Left cardiac atrium (tissue), 4 donors: ENCODE data around the gene UBR2. TPM values are rescaled to one million over a fixed set of nuclear protein-coding genes. Genes with fewer than 3 reads are reported as not detected.
A peak's percentile ranks its signal among the peaks of the same experiment; 100 is the strongest.
"Not testable (repeated sequence)": the region's sequence is repeated elsewhere in the genome, so short reads cannot be mapped to it uniquely, and the experiment has no call there.

Experiments used
- ATAC-seq, 2 donors: fragments of 200-7000 bp; cut with Tn5 transposase; one replicate each; pipeline ENCODE4 v1.9.1; 2020; ENCODE audit warnings: mild to moderate bottlenecking in 2 of 2, moderate library complexity in 2 of 2
- DNase-seq: peaks from one replicate; pipeline ENCODE4 v3.0.0-alpha.2; 2020
- intact Hi-C, 2 donors: fragments of 100-400 bp; cut with DNase I; formaldehyde crosslinking; loops; one replicate each; pipeline versions ENCODE4 v1.14.1 to v1.15.1; 2022 to 2023
- total RNA-seq, 2 donors: library from RNA; stranded (reverse); fragmentation: NEBNext Ultra II Directional; extraction: Animal tissue kit (Norgen Biotek cat#: 25700); gene quantifications; one replicate each; pipeline ENCODE4 v1.2.1, GENCODE V29; 2021
- donor health status: DM: no; HTN: yes; CAD: no.
- donor health status: DM: no; HTN: yes; CAD: no; lungs with severe emphysema.
- donor health status: DM: yes; HTN: yes; CAD: no.
- donor health status: Dilated cardiomyopathy.

The UBR2 gene
- total RNA-seq, 2 donors from 2014 or later = 26.8 to 27.4 TPM

- DNase-seq = no peak
- no peak for ATAC-seq
- intact Hi-C loops = no loop called here
Measured at GRCh38 chr6:42707595-42707994, 143.8 kb downstream of the UBR2 start.

GRCh38 chr6:42708096-42708495 is 144.3 kb downstream of the UBR2 start:
- ATAC-seq (no peak), DNase-seq (no peak)
- intact Hi-C loops = no loop called here

GRCh38 chr6:42709871-42710270 is 146.0 kb downstream of the UBR2 start:
- no peak for DNase-seq
- intact Hi-C loops = no loop called here
- no peak for ATAC-seq

- DNase-seq (no peak), ATAC-seq (peak in 1 of 2 donors; percentile 53)
- intact Hi-C loops = no loop called here
Measured at GRCh38 chr6:42710316-42710715, 146.5 kb downstream of the UBR2 start.

- ATAC-seq = no peak
- DNase-seq = no peak
- intact Hi-C loops = no loop called here
Measured at GRCh38 chr6:42711930-42712329, 148.1 kb downstream of the UBR2 start.

GRCh38 chr6:42714098-42714761 is 150.4 kb downstream of the UBR2 start:
- ATAC-seq (no peak), DNase-seq (no peak)

GRCh38 chr6:42715871-42716270 is 152.0 kb downstream of the UBR2 start:
- intact Hi-C loops = no loop called here
- no peak for DNase-seq

More at GRCh38 chr6:42714098-42714761, 150.4 kb downstream of the UBR2 start:
- intact Hi-C loops = no loop called here

GRCh38 chr6:42720739-42721138 is 156.9 kb downstream of the UBR2 start:
- intact Hi-C loops = loop anchor here in 1 of 2 donors (10.0 kb wide), 1 partner anchor 154 kb away; the partner anchor contains the start of gene RPL7L1
- no peak for ATAC-seq
- no peak for DNase-seq

More at GRCh38 chr6:42715871-42716270, 152.0 kb downstream of the UBR2 start:
- ATAC-seq = no peak

- intact Hi-C loops = loop anchor here in 1 of 2 donors (10.0 kb wide), 1 partner anchor 152 kb away; the partner anchor contains the start of gene RPL7L1
- ATAC-seq = no peak
- no peak for DNase-seq
Measured at GRCh38 chr6:42722497-42722896, 158.7 kb downstream of the UBR2 start, which contains the start of gene PRPH2. TSS of gene PRPH2 (minus strand) at chr6:42722597. CDS start at chr6:42722334, 263 bp downstream.

GRCh38 chr6:42724825-42725224 is 161.0 kb downstream of the UBR2 start:
- DNase-seq (no peak), ATAC-seq (no peak)
- intact Hi-C loops = loop anchor here in 1 of 2 donors (5.0 to 10.0 kb wide), 2 partner anchors 63 to 150 kb away; partner anchors contain the start of gene RPL7L1

GRCh38 chr6:42726026-42726425 is 162.2 kb downstream of the UBR2 start:
- DNase-seq (no peak), ATAC-seq (no peak)
- intact Hi-C loops = loop anchor here (1.0 to 10.0 kb wide), 3 partner anchors 64 to 149 kb away; partner anchors contain the start of gene RPL7L1 (in 1 of the 2)

GRCh38 chr6:42726485-42727086 is 162.8 kb downstream of the UBR2 start:
- ATAC-seq (peak; percentile 95 to 96), DNase-seq (peak; percentile 79)
- intact Hi-C loops = loop anchor here (1.0 to 10.0 kb wide), 3 partner anchors 64 to 148 kb away; partner anchors contain the start of gene RPL7L1 (in 1 of the 2)

GRCh38 chr6:42727087-42727611 is 163.3 kb downstream of the UBR2 start:
- ATAC-seq = peak; percentile 58 to 79
- DNase-seq = peak; percentile 55
- intact Hi-C loops = loop anchor here in 1 of 2 donors (5.0 to 10.0 kb wide), 2 partner anchors 65 to 148 kb away; partner anchors contain the start of gene RPL7L1

- ATAC-seq (peak in 1 of 2 donors; percentile 10), DNase-seq (peak; percentile 38)
- intact Hi-C loops = loop anchor here in 1 of 2 donors (5.0 to 10.0 kb wide), 2 partner anchors 65 to 147 kb away; partner anchors contain the start of gene RPL7L1
Measured at GRCh38 chr6:42727627-42728026, 163.8 kb downstream of the UBR2 start.

- DNase-seq (no peak), ATAC-seq (no peak)
- intact Hi-C loops = loop anchor here in 1 of 2 donors (5.0 to 10.0 kb wide), 2 partner anchors 67 to 145 kb away; partner anchors contain the start of gene RPL7L1
Measured at GRCh38 chr6:42729731-42730130, 165.9 kb downstream of the UBR2 start.

- ATAC-seq, intact Hi-C loops, DNase-seq: not testable (repeated sequence)
Measured at GRCh38 chr6:42733867-42734481, 170.1 kb downstream of the UBR2 start.

GRCh38 chr6:42735976-42736375 is 172.1 kb downstream of the UBR2 start:
- DNase-seq (no peak), ATAC-seq (no peak)
- intact Hi-C loops = no loop called here

GRCh38 chr6:42740725-42741124 is 176.9 kb downstream of the UBR2 start:
- DNase-seq (no peak), ATAC-seq (no peak)
- intact Hi-C loops = no loop called here
